Keratinocyte (primary cell): ENCODE measurements around the gene CIT. TPM values are rescaled to one million over a fixed set of nuclear protein-coding genes. Genes with fewer than 3 reads are reported as not detected.

Source experiments
- DNase-seq: peaks from one replicate; pipeline ENCODE4 v3.0.0-alpha.2; 2011; ENCODE audit warnings: low read depth, missing footprints, low spot score
- FAIRE-seq: peaks from 2 replicates; lab custom pipeline; 2011; peaks lifted over from hg19 to GRCh38; lab: Jason Lieb, UNC
- H2AFZ ChIP-seq: 2 replicates; pipeline ENCODE4 v1.6.0; 2012; ENCODE audit warnings: low read length, control low read depth, inconsistent platforms; ENCODE audit not compliant: control insufficient read depth
- H3K27ac ChIP-seq: 2 replicates; pipeline ENCODE4 v1.5.1; 2011; ENCODE audit warnings: low read length; ENCODE audit not compliant: control insufficient read depth, insufficient read depth
- H3K27me3 ChIP-seq: 3 replicates; pipeline ENCODE4 v1.6.0; 2011; ENCODE audit warnings: low read length; ENCODE audit not compliant: control insufficient read depth, insufficient read depth; ENCODE audit errors: extremely low read depth
- H3K36me3 ChIP-seq, 2 experiments: 2 replicates in 1 of 2; 3 replicates in 1 of 2; pipeline ENCODE4 v1.5.1; 2011; ENCODE audit warnings: low read length in 2 of 2, mild to moderate bottlenecking in 1 of 2; ENCODE audit not compliant: control insufficient read depth in 2 of 2, insufficient read depth in 2 of 2; ENCODE audit errors: extremely low read depth in 1 of 2
- H3K4me1 ChIP-seq: 3 replicates; pipeline ENCODE4 v1.5.1; 2011; ENCODE audit warnings: low read length; ENCODE audit not compliant: control insufficient read depth, insufficient read depth; ENCODE audit errors: extremely low read depth
- H3K4me2 ChIP-seq: 3 replicates; pipeline ENCODE4 v1.6.0; 2011; ENCODE audit warnings: low read depth, low read length; ENCODE audit not compliant: control insufficient read depth, insufficient read depth; ENCODE audit errors: extremely low read depth
- H3K4me3 ChIP-seq, 3 experiments: fragments of 200-600 bp in 1 of 3; sonication (generic) in 1 of 3; 2 replicates in 2 of 3; 3 replicates in 1 of 3; pipeline ENCODE4 v1.5.1; 2011 to 2016; ENCODE audit warnings: low read length in 3 of 3, mild to moderate bottlenecking in 3 of 3, control low read depth in 2 of 3, inconsistent platforms in 1 of 3, low read depth in 1 of 3, mixed read lengths in 1 of 3, mixed run types in 1 of 3, moderate library complexity in 1 of 3; ENCODE audit not compliant: control insufficient read depth in 2 of 3, insufficient read depth in 2 of 3; ENCODE audit errors: extremely low read depth in 1 of 3
- H3K79me2 ChIP-seq: 2 replicates; pipeline ENCODE4 v1.6.0; 2012; ENCODE audit warnings: low read length; ENCODE audit not compliant: control insufficient read depth, insufficient read depth
- H3K9ac ChIP-seq: 3 replicates; pipeline ENCODE4 v1.6.0; 2011; ENCODE audit warnings: low read length; ENCODE audit not compliant: control insufficient read depth, insufficient read depth; ENCODE audit errors: extremely low read depth
- H3K9me1 ChIP-seq: 3 replicates; pipeline ENCODE4 v1.6.0; 2011; ENCODE audit warnings: low read length; ENCODE audit not compliant: control insufficient read depth, insufficient read depth; ENCODE audit errors: extremely low read depth
- H3K9me3 ChIP-seq: 2 replicates; pipeline ENCODE4 v1.5.1; 2012; ENCODE audit warnings: low read depth, low read length; ENCODE audit not compliant: control insufficient read depth
- H4K20me1 ChIP-seq: 3 replicates; pipeline ENCODE4 v1.6.0; 2011; ENCODE audit warnings: low read length; ENCODE audit not compliant: control insufficient read depth, insufficient read depth; ENCODE audit errors: extremely low read depth
- EZH2 ChIP-seq: IDR thresholded peaks from one replicate; pipeline ENCODE4 v1.6.1; 2012; ENCODE audit warnings: inconsistent platforms, mild to moderate bottlenecking, low read length, moderate library complexity
- dilution Hi-C: fragments of 300-500 bp; cut with MboI; formaldehyde crosslinking; loops from one replicate; pipeline ENCODE4 v1.7.0; 2020; ENCODE audit warnings: low sequenced_read_pairs; ENCODE audit not compliant: extremely low pct_ligation_motif_present
- polyA plus RNA-seq, 5 experiments: library from polyadenylated mRNA; depleted of rRNA in 3 of 5; stranded (reverse) in 3 of 5; stranded (forward) in 1 of 5; unstranded in 1 of 5; fragments of >200 nt; gene quantifications; 1 replicate in 1 of 5; 2 replicates in 3 of 5; 3 replicates in 1 of 5; pipeline versions ENCODE4 v1.2.1 to v1.2.3, GENCODE V29; 2011 to 2012; ENCODE audit warnings: missing spikeins in 2 of 5, low read depth in 1 of 5, low replicate concordance in 1 of 5
- TF ChIP-seq, protein P1 (sequence below), 3 experiments: IDR thresholded peaks in 1 of 3; conservative IDR thresholded peaks in 1 of 3; optimal IDR thresholded peaks in 1 of 3; 2 replicates in 2 of 3; 3 replicates in 1 of 3; pipeline versions ENCODE3 to v1.5.1; 2011; ENCODE audit warnings: low read length in 3 of 3, mild to moderate bottlenecking in 3 of 3, moderate library complexity in 2 of 3, control low read depth in 1 of 3, inconsistent platforms in 1 of 3; ENCODE audit not compliant: insufficient read depth in 2 of 3; ENCODE audit errors: extremely low read depth in 1 of 3

The CIT gene
- polyA plus RNA-seq, 1 donor (not counting 4 experiments of a cell fraction or from before 2014, with no cell fraction given) = 6.2 TPM

DNA sequence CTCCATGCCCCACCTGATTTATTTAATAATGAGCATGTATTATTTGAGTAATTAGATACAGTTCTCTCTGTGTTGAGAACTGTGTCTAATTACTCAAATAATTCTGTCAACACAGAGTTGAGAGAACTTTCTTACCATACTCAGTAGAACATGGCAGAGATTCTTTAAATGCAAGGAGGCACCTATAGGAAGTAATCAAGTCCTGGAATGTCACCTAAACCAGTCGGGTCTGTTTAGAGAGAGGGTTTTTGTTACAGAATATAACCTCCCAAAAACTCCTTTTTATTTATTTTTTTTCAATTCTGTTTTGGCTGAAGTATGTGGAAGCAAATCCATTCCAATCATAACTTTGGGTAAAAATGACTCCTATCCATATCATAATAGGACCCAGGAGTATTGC is 37.5 kb upstream of the CIT start:
- Histone ChIP-seq H3K4me1 (no peaks in the 10 kb centered on the region), H3K27me3 (no peaks in the 10 kb centered on the region), H3K36me3 (no peaks in the 10 kb centered on the region), H3K9me1 (no peaks in the 10 kb centered on the region), H3K79me2 (no peaks in the 10 kb centered on the region), H4K20me1 (no peaks in the 10 kb centered on the region), H3K27ac (no peak overlapping the region), H3K9ac (no peak overlapping the region), H3K4me2 (no peak overlapping the region), H2AFZ (no peak overlapping the region), H3K4me3 (no peak overlapping the region), H3K9me3 (no peaks in the 10 kb centered on the region)
- FAIRE-seq (no peak), DNase-seq (no peak)
- TF ChIP-seq EZH2 = no peak
- TF ChIP-seq, protein P1, sequence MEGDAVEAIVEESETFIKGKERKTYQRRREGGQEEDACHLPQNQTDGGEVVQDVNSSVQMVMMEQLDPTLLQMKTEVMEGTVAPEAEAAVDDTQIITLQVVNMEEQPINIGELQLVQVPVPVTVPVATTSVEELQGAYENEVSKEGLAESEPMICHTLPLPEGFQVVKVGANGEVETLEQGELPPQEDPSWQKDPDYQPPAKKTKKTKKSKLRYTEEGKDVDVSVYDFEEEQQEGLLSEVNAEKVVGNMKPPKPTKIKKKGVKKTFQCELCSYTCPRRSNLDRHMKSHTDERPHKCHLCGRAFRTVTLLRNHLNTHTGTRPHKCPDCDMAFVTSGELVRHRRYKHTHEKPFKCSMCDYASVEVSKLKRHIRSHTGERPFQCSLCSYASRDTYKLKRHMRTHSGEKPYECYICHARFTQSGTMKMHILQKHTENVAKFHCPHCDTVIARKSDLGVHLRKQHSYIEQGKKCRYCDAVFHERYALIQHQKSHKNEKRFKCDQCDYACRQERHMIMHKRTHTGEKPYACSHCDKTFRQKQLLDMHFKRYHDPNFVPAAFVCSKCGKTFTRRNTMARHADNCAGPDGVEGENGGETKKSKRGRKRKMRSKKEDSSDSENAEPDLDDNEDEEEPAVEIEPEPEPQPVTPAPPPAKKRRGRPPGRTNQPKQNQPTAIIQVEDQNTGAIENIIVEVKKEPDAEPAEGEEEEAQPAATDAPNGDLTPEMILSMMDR (optimal IDR thresholded peaks at IDR 0.05 in 1 of 3, IDR thresholded peaks at IDR 0.05 in 1 of 3, conservative IDR thresholded peaks at IDR 0.05 in 1 of 3; ENCODE audit: extremely low read depth in 1 of 3, insufficient read depth in 2 of 3, low read length in 3 of 3) = no peak
- dilution Hi-C loops = no loop called here

DNA sequence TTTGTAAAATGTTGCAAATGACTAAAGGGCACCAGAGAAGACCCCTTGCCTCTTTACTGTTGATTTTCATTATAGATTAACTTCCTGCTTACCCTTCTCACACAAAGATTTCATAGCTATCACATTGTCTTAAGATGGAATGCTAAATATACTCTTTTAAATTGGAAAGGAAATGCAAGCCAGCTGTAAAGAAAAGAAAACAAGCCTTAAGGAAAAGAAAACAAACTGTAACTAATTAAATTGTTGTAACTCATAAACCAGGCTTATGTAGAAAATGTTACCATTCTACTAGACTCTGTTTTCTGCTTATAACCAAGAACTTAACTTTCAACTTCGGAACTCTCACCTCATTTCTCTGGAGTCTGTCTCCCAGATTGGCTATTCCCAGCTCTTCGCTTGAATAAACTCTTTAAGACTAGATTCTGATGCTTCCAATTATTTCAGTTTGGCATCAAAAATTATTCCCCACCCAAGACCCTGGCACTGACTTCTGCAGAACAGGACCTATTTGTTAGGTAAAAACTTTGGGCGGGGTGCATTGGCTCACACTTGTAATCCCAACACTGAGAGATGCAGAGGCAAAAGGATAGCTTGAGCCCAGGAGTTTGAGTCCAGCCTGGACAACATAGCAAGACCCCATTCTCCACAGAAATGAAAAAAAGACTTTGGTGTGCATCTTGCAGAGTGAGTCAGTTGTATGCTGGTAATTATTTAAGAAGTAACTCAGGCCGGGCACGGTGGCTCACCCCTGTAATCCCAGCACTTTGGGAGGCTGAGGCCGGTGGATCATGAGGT is 36.6 kb upstream of the CIT start:
- DNase-seq (no peak), FAIRE-seq (no peak)
- Histone ChIP-seq H4K20me1 (no peaks in the 10 kb centered on the region), H3K79me2 (no peaks in the 10 kb centered on the region), H3K36me3 (no peaks in the 10 kb centered on the region), H3K9me1 (no peaks in the 10 kb centered on the region), H3K4me1 (no peaks in the 10 kb centered on the region), H3K27me3 (no peaks in the 10 kb centered on the region), H3K9me3 (no peaks in the 10 kb centered on the region), H3K27ac (no peak overlapping the region), H3K4me2 (no peak overlapping the region), H3K4me3 (no peak overlapping the region), H2AFZ (no peak overlapping the region), H3K9ac (no peak overlapping the region)
- TF ChIP-seq EZH2 = no peak
- TF ChIP-seq, protein P1 (optimal IDR thresholded peaks at IDR 0.05 in 1 of 3, IDR thresholded peaks at IDR 0.05 in 1 of 3, conservative IDR thresholded peaks at IDR 0.05 in 1 of 3; ENCODE audit: extremely low read depth in 1 of 3, insufficient read depth in 2 of 3, low read length in 3 of 3) = no peak
- dilution Hi-C loops = no loop called here
